Panc1 (cell line): ENCODE data around the gene EEF2.

Experiments used
- REST ChIP-seq, 2 experiments: IDR thresholded peaks; 2 replicates each; pipeline ENCODE4 v1.6.1; 2011 to 2012; ENCODE audit warnings: low read depth in 2 of 2, control low read depth in 1 of 2, low read length in 1 of 2, mild to moderate bottlenecking in 1 of 2, moderate library complexity in 1 of 2; ENCODE audit not compliant: insufficient read depth in 1 of 2
- TF ChIP-seq, protein P1 (sequence below): fragments of 450-650 bp; IDR thresholded peaks from 2 replicates; pipeline ENCODE4 v1.5.1; 2017; ENCODE audit warnings: mild to moderate bottlenecking

- TF ChIP-seq, protein P1, sequence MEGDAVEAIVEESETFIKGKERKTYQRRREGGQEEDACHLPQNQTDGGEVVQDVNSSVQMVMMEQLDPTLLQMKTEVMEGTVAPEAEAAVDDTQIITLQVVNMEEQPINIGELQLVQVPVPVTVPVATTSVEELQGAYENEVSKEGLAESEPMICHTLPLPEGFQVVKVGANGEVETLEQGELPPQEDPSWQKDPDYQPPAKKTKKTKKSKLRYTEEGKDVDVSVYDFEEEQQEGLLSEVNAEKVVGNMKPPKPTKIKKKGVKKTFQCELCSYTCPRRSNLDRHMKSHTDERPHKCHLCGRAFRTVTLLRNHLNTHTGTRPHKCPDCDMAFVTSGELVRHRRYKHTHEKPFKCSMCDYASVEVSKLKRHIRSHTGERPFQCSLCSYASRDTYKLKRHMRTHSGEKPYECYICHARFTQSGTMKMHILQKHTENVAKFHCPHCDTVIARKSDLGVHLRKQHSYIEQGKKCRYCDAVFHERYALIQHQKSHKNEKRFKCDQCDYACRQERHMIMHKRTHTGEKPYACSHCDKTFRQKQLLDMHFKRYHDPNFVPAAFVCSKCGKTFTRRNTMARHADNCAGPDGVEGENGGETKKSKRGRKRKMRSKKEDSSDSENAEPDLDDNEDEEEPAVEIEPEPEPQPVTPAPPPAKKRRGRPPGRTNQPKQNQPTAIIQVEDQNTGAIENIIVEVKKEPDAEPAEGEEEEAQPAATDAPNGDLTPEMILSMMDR = no peak
- TF ChIP-seq REST (IDR thresholded peaks at IDR 0.05; ENCODE audit: insufficient read depth in 1 of 2, low read depth in 2 of 2, low read length in 1 of 2) = no peak
These were observed 38.5 kb upstream of the EEF2 start for GRCh38 chr19:4023600-4024398.
